ENCODE data around the gene PEAK1.
"Not testable (repeated sequence)": the region's sequence is repeated elsewhere in the genome, so short reads cannot be mapped to it uniquely, and the experiment has no call there.

The PEAK1 gene

GRCh38 chr15:77296773-77297337 lies 123.0 kb downstream of the PEAK1 start:
- no peak for DNase-seq

DNA sequence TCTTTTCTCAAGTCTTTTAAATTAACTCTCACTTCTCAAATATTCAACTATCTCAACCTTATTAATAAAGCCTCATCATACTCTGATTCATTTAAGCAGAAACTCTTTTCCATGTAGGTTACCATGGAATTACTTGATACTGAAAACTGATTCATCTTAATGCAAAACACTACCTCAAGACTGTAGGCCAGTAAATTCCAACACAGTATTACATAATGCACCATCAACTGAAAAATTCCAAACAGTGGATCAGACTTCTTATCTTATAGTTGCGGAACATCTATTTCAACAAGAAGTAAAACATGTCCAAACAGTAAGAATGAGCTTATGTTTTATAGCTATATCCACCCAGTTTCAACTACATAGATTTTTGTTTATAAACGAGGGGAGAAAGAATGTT lies 124.5 kb downstream of the PEAK1 start:
- no peak for DNase-seq

DNA sequence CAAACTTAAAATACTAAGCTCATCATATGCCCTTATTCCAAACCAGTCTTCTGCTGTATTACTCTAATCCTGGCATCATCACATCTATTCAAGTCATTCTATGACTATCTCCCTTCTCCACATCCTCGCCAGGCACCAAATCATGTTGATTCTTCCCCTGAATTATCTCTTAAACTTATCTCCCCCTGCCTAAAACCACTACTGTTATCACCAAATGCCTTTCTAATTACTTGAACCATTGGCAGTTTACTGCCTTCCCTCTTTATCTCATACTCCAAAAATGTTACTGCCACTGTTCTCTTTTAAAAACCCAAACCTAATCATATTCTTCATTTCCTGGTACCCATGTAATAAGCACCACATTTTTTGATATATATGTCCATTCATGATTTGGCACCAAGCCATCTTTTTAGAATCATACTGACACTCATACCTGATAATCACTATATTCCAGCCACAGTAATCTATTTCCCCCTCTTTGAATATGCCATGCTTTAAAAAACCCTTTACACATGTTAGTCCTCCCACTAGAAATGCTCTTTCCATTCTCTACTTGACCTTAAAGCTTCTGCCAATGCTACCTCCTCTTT lies 126.8 kb downstream of the PEAK1 start:
- DNase-seq = no peak

DNA sequence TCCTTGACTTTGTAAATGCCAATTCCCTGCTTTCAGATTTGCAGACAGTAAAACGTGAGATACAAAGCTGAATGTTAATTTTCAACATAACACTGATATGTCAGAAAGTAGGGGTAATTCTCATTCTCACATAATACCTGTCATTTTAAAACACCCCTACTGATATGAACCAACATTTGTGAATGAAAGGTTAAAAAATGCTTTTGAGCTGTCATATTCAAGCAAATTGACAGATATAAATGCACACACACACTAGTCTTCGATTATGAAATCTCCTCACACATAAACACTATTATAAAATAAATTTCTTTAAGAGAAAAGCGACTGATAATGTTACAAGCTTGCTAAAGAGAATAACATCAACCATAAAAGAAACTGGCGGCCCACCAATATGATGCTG lies 128.8 kb downstream of the PEAK1 start:
- no peak for DNase-seq

GRCh38 chr15:77287385-77287784 lies 132.5 kb downstream of the PEAK1 start:
- no peak for DNase-seq

- DNase-seq = no peak
Observed at GRCh38 chr15:77285057-77285997, 134.6 kb downstream of the PEAK1 start.

GRCh38 chr15:77282333-77282732 lies 137.6 kb downstream of the PEAK1 start:
- DNase-seq = no peak

- DNase-seq = no peak
Observed at GRCh38 chr15:77276943-77277342, 143.0 kb downstream of the PEAK1 start.

- no peak for DNase-seq
Observed at GRCh38 chr15:77276096-77276495, 143.8 kb downstream of the PEAK1 start.

GRCh38 chr15:77273136-77273535 lies 146.8 kb downstream of the PEAK1 start:
- DNase-seq = not testable (repeated sequence)

- no peak for DNase-seq
Observed at GRCh38 chr15:77266708-77267386, 153.1 kb downstream of the PEAK1 start.

GRCh38 chr15:77255385-77255784 lies 164.5 kb downstream of the PEAK1 start:
- DNase-seq = no peak

GRCh38 chr15:77251662-77252061 lies 168.2 kb downstream of the PEAK1 start:
- DNase-seq = no peak

DNA sequence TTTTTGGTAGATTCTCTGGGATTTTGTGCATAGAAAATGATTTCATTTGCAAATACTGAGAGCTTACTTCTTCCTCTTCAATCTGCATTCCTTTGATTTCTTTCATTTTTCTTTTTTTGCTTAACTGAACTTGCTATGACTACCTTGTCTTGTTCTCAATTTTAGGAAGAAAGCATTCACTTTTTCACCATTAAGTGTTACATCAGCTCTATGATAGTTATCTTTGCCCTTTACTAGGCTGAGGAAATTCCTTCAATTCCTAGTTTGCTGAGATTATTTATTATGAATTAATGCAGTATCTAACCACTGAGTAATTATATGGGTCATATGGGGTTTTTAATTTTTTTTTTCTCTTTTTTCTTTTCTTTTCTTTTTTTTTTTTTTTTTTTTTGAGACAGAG lies 172.8 kb downstream of the PEAK1 start:
- no peak for DNase-seq

- no peak for DNase-seq
Observed at GRCh38 chr15:77243716-77244401, 176.0 kb downstream of the PEAK1 start.

DNA sequence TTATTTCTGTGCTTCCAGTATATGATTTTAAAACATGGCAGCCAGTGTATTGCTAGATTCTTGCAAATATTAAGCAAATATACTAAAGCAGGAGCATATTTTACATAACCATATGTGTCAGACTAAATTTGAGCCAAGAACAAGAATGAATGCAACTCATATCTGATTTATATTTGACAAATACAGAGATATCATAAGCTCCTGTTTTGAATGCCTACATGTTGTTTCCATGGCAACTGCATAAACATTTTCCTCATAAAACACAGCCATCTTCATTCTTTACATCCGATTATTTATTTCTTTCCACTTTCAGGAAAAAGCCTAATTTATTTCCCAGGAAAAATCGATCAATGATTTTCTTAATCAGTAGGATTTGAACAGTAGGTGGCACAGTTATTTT lies 176.8 kb downstream of the PEAK1 start:
- DNase-seq = no peak

DNA sequence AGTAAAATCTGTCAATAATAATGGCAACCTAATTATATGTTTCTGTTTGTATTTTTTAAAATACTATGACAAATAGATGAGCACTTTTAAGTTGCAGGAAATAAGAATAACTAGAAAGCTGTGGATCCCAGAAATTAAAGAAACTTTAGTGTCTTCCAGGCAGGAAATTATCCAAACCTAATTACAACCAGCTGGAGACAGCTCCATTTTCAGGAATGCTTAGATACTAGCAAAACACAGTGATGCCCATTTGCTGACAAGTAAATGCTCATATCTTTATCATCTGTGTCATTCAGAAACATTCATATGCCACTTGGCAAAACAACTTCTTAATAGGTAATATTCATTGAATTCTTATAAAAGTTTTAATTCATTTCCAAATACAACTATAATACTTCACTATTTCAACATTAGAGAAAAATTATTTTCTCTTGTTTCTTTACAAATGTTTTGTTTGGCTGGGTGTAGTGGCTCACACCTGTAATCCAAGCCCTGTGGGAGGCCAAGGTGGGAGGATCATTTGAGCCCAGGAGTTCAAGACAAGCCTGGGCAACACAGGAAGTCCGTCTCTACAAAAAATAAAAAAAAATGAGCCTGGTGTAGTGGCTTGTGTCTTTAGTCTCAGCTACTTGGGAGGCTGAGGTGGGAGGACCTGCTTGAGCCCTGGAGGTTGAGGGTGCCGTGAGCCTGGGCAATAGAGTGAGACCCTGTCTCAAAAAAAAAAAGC lies 179.9 kb downstream of the PEAK1 start:
- no peak for DNase-seq

GRCh38 chr15:77235566-77235965 lies 184.3 kb downstream of the PEAK1 start:
- DNase-seq = no peak

DNA sequence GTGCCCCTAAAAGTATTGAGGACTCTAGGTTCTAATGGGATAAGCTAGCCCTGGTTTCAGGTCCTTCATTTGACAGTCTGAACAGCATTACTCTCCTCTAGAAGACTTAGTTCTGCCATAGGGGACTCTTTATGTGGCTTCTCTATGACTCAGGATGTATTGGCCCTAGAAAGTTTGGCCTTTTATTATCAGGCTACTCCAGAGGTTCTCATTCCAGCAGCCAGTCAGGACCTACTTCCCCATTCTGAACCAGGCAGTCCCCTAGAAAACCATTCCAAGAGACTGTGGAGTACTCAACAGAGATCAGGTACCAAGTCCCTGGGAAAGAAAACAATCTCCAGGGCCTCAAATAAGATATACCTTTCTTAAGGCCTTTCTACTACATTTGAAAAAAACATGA lies 191.1 kb downstream of the PEAK1 start:
- DNase-seq = no peak

GRCh38 chr15:77226652-77227051 lies 193.3 kb downstream of the PEAK1 start:
- no peak for DNase-seq

DNA sequence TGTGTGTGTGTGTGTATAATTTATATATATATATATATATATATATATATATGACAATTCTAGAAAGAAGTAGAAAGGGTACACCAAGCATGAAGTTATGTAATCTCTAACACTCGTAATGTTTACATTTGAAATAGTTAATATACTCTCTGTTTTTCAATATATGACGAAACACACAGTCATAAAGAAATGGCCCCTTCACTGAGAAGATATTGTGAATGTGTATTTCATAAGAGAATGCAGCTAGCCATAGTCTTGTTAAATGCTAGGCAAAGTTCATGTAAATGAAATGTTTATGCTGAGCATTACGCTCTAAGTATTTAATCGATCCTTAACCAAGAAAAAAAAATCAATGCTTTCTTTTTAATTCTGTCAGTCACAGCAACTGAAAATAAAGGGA lies 194.3 kb downstream of the PEAK1 start:
- no peak for DNase-seq

- no peak for DNase-seq
Observed at GRCh38 chr15:77225088-77225487, 194.8 kb downstream of the PEAK1 start.
